Mesendoderm (in vitro differentiated cells): ENCODE data around the gene DHRS4L2.
"Not testable (repeated sequence)": the region's sequence is repeated elsewhere in the genome, so short reads cannot be mapped to it uniquely, and the experiment has no call there.

Experiments
- DNase-seq: peaks from one replicate; pipeline ENCODE4 v3.0.0; 2013
- H2AK5ac ChIP-seq: 2 replicates; pipeline ENCODE4 v1.6.1; 2013; ENCODE audit warnings: low read length, inconsistent platforms
- H2BK120ac ChIP-seq: 2 replicates; pipeline ENCODE4 v1.6.1; 2013; ENCODE audit warnings: low read depth, mild to moderate bottlenecking, low read length, moderate library complexity, mixed read lengths
- H2BK15ac ChIP-seq: replicated peaks from 2 replicates; pipeline ENCODE4 v1.6.1; 2013; ENCODE audit warnings: low read depth, mild to moderate bottlenecking, moderate library complexity
- H2BK5ac ChIP-seq: 2 replicates; pipeline ENCODE4 v1.6.1; 2013; ENCODE audit warnings: low read length, inconsistent platforms
- H3K18ac ChIP-seq: 2 replicates; pipeline ENCODE4 v1.6.1; 2013; ENCODE audit warnings: mild to moderate bottlenecking, low read length, mixed read lengths
- H3K23ac ChIP-seq: one replicate; pipeline ENCODE4 v1.6.1; 2013; ENCODE audit warnings: low read length
- H3K27ac ChIP-seq: 2 replicates; pipeline ENCODE4 v1.5.1; 2013; ENCODE audit warnings: low read depth, mild to moderate bottlenecking, inconsistent platforms, low read length, moderate library complexity
- H3K27me3 ChIP-seq: 2 replicates; pipeline ENCODE4 v1.6.1; 2013; ENCODE audit warnings: low read length, control low read depth, mild to moderate bottlenecking, inconsistent platforms; ENCODE audit not compliant: insufficient read depth, poor library complexity
- H3K36me3 ChIP-seq: 2 replicates; pipeline ENCODE4 v1.6.1; 2013; ENCODE audit warnings: low read length, inconsistent platforms; ENCODE audit not compliant: control insufficient read depth, insufficient read depth
- H3K4ac ChIP-seq: one replicate; pipeline ENCODE4 v1.6.1; 2013; ENCODE audit warnings: low read depth, mild to moderate bottlenecking, low read length, moderate library complexity
- H3K4me1 ChIP-seq: 2 replicates; pipeline ENCODE4 v1.6.1; 2013; ENCODE audit warnings: low read depth, low read length, inconsistent platforms; ENCODE audit not compliant: control insufficient read depth
- H3K4me2 ChIP-seq: 2 replicates; pipeline ENCODE4 v1.6.1; 2013; ENCODE audit warnings: low read length
- H3K4me3 ChIP-seq: 2 replicates; pipeline ENCODE4 v1.5.1; 2013; ENCODE audit warnings: mild to moderate bottlenecking, low read length
- H3K56ac ChIP-seq: one replicate; pipeline ENCODE4 v1.6.1; 2013; ENCODE audit warnings: low read length
- H3K79me1 ChIP-seq: 2 replicates; pipeline ENCODE4 v1.6.1; 2013; ENCODE audit warnings: low read length, inconsistent platforms
- H3K79me2 ChIP-seq: 2 replicates; pipeline ENCODE4 v1.6.1; 2013; ENCODE audit warnings: mild to moderate bottlenecking, low read length; ENCODE audit not compliant: control insufficient read depth, insufficient read depth
- H3K9ac ChIP-seq: 2 replicates; pipeline ENCODE4 v1.6.1; 2013; ENCODE audit warnings: low read length, inconsistent platforms
- H4K5ac ChIP-seq: one replicate; pipeline ENCODE4 v1.6.1; 2013; ENCODE audit warnings: low read length
- H4K8ac ChIP-seq: one replicate; pipeline ENCODE4 v1.6.1; 2013; ENCODE audit warnings: low read depth, mild to moderate bottlenecking, control low read depth, low read length, moderate library complexity
- WGBS: extraction: QIAGEN DNeasy Blood & Tissue Kit; methylation state at CpG from one replicate; pipeline ENCODE4 v1.1.7; 2013; ENCODE audit warnings: low lambda C conversion rate, missing lambda C conversion rate; ENCODE audit not compliant: insufficient coverage; ENCODE audit errors: extremely low coverage; 5-methylcytosine and 5-hydroxymethylcytosine counted together

The DHRS4L2 gene

DNA sequence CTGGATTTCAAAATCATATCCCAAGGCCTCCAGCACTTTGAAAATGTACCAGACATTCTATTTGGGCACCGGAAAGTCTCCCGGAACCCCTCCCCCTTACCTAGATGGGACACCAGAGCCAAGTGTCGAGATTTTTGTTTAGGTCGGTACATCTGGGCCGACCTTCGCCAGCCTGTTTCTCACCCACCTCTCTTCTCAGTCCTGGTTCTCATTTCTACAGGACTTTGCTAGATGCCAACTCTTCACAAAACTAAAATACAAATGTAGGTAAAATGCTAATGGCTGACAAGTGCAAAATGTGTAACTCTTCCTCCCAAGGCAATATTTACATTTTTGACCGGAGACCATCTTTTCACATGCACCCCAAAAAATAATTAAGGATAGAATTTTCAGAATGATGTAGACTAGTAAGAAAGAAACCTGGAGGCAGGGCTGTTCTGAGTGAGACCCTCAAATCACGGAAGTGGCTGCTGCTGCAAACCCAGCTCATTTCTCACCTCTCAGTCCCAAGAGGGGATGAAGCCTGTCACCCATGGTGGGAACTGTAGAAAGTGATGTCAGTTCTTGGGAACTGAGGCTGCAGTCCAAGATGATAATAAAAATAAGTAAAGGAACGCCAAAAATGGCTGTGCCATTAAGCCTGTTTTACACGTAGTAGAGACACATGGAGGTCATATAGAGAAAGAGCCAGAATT, 48.4 kb downstream of the DHRS4L2 start:
- not testable (repeated sequence) for H2BK120ac ChIP-seq, H2BK15ac ChIP-seq, H3K56ac ChIP-seq, H3K79me2 ChIP-seq, H3K79me1 ChIP-seq, H3K4ac ChIP-seq, DNase-seq, H2AK5ac ChIP-seq, H4K5ac ChIP-seq, H3K27ac ChIP-seq, H3K18ac ChIP-seq, H3K4me2 ChIP-seq, H3K4me3 ChIP-seq, H4K8ac ChIP-seq, H3K27me3 ChIP-seq, H2BK5ac ChIP-seq, H3K4me1 ChIP-seq, H3K23ac ChIP-seq, H3K36me3 ChIP-seq
- peak overlapping the region; percentile 38 for H3K9ac ChIP-seq
- no CpG with 5 or more reads among the region's 10 CpGs for WGBS

GRCh38 chr14:24037658-24038037, 48.9 kb downstream of the DHRS4L2 start:
- Histone ChIP-seq H4K5ac (no peak overlapping the region), H2BK15ac (no peak overlapping the region), H4K8ac (no peak overlapping the region), H3K79me2 (no peaks in the 10 kb centered on the region), H3K27me3 (no peaks in the 10 kb centered on the region), H3K56ac (no peak overlapping the region), H3K23ac (no peak overlapping the region), H2BK5ac (no peak overlapping the region), H2AK5ac (no peak overlapping the region), H3K18ac (no peak overlapping the region), H3K36me3 (no peaks in the 10 kb centered on the region), H3K4me1 (no peaks in the 10 kb centered on the region), H3K4ac (no peak overlapping the region), H3K79me1 (no peaks in the 10 kb centered on the region), H3K4me3 (no peak overlapping the region), H3K4me2 (no peak overlapping the region), H3K27ac (no peak overlapping the region), H3K9ac (no peak overlapping the region), H2BK120ac (no peak overlapping the region)
- no CpG with 5 or more reads among the region's 14 CpGs for WGBS
- no peak for DNase-seq

- no peak overlapping the region for H2BK15ac ChIP-seq
- H3K36me3 ChIP-seq = no peaks in the 10 kb centered on the region
- H2AK5ac ChIP-seq = no peak overlapping the region
- no peaks in the 10 kb centered on the region for H3K27me3 ChIP-seq
- H3K18ac ChIP-seq = no peak overlapping the region
- no peak overlapping the region for H3K4me3 ChIP-seq
- H3K56ac ChIP-seq = no peak overlapping the region
- no peak overlapping the region for H4K5ac ChIP-seq
- H3K79me1 ChIP-seq = no peaks in the 10 kb centered on the region
- H3K79me2 ChIP-seq = no peaks in the 10 kb centered on the region
- no peaks in the 10 kb centered on the region for H3K4me1 ChIP-seq
- H2BK5ac ChIP-seq = no peak overlapping the region
- DNase-seq = no peak
- H3K9ac ChIP-seq = no peak overlapping the region
- H3K23ac ChIP-seq = no peak overlapping the region
- H3K4ac ChIP-seq = no peak overlapping the region
- no peak overlapping the region for H3K27ac ChIP-seq
- H2BK120ac ChIP-seq = no peak overlapping the region
- no peak overlapping the region for H4K8ac ChIP-seq
- no CpG with 5 or more reads among the region's 2 CpGs for WGBS
- H3K4me2 ChIP-seq = no peak overlapping the region
Observed at GRCh38 chr14:24038686-24039085, 50.0 kb downstream of the DHRS4L2 start.

GRCh38 chr14:24040692-24041091, 52.0 kb downstream of the DHRS4L2 start:
- DNase-seq = no peak
- Histone ChIP-seq H3K27me3 (no peaks in the 10 kb centered on the region), H3K36me3 (no peaks in the 10 kb centered on the region), H3K79me1 (no peaks in the 10 kb centered on the region), H2AK5ac (no peak overlapping the region), H3K4me2 (no peak overlapping the region), H2BK15ac (no peak overlapping the region), H4K8ac (no peak overlapping the region), H3K4me1 (no peaks in the 10 kb centered on the region), H3K4ac (no peak overlapping the region), H3K23ac (no peak overlapping the region), H3K27ac (no peak overlapping the region), H3K56ac (no peak overlapping the region), H2BK5ac (no peak overlapping the region), H3K18ac (no peak overlapping the region), H4K5ac (no peak overlapping the region), H2BK120ac (no peak overlapping the region), H3K9ac (no peak overlapping the region), H3K79me2 (no peaks in the 10 kb centered on the region), H3K4me3 (no peak overlapping the region)
- no CpG with 5 or more reads among the region's 2 CpGs for WGBS

DNA sequence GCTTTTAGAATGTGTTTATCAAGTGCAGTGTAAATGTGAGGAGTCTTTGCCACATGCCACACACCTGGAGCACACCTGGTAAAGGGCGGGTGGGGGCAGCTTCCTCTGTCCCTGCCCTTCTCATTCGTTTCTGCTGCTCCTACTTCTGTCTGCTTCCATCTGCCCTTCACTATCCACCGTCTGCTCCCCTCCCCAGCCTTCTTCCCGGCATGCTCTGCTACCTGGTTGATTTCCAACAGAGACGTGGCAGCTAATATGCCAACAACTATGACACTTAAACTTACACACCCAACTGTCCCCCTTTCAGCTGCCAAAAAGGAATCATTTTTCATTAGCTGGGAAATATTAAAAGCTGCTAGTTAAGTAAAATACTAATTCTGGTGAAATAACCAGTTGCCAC, 54.0 kb downstream of the DHRS4L2 start:
- no peaks in the 10 kb centered on the region for H3K79me1 ChIP-seq
- DNase-seq = no peak
- H3K4me3 ChIP-seq = no peak overlapping the region
- H3K9ac ChIP-seq = no peak overlapping the region
- H3K4me1 ChIP-seq = no peaks in the 10 kb centered on the region
- H3K27ac ChIP-seq = no peak overlapping the region
- no peak overlapping the region for H3K4ac ChIP-seq
- H3K23ac ChIP-seq = no peak overlapping the region
- no peak overlapping the region for H4K8ac ChIP-seq
- H2BK5ac ChIP-seq = no peak overlapping the region
- H3K18ac ChIP-seq = no peak overlapping the region
- no peak overlapping the region for H2AK5ac ChIP-seq
- no peak overlapping the region for H3K4me2 ChIP-seq
- no CpG with 5 or more reads among the region's 5 CpGs for whole genome bisulfite sequencing
- H3K79me2 ChIP-seq = no peaks in the 10 kb centered on the region
- H2BK15ac ChIP-seq = no peak overlapping the region
- no peak overlapping the region for H2BK120ac ChIP-seq
- no peaks in the 10 kb centered on the region for H3K27me3 ChIP-seq
- no peak overlapping the region for H3K56ac ChIP-seq
- no peaks in the 10 kb centered on the region for H3K36me3 ChIP-seq
- no peak overlapping the region for H4K5ac ChIP-seq

DNA sequence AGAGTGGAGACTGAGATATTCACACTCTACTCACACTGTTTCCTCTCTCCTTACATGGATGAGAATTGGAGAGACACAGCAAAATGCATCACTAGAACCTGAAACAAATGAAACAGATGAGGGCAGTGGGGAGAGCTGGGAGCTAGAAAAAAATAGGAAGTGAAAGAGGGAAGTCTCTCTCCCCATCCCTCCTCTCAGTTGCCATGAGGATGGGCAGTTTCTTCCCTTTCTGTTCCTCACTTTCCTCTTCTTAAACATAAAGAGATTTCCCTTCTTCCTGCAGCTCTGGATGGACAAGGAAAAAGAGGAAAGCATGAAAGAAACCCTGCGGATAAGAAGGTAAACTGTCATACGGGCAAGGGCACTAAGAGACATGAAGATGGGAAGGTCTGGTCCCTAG, 60.3 kb downstream of the DHRS4L2 start:
- not testable (repeated sequence) for H3K27me3 ChIP-seq, H4K5ac ChIP-seq, H2AK5ac ChIP-seq, H2BK5ac ChIP-seq, H3K18ac ChIP-seq, H3K23ac ChIP-seq, H3K4me3 ChIP-seq, H3K56ac ChIP-seq, H3K36me3 ChIP-seq, H3K9ac ChIP-seq, H3K4me1 ChIP-seq, H2BK120ac ChIP-seq, H3K79me1 ChIP-seq, H3K79me2 ChIP-seq, H4K8ac ChIP-seq, H3K27ac ChIP-seq, H3K4me2 ChIP-seq, H2BK15ac ChIP-seq, H3K4ac ChIP-seq, DNase-seq
- WGBS = no CpG with 5 or more reads among the region's 2 CpGs
